Coronary artery (tissue), 2 donors: ENCODE measurements around the gene CS.

Experiments
- DNase-seq: peaks from one replicate; pipeline ENCODE4 v3.0.0-alpha.2; 2017; ENCODE audit warnings: low spot score
- H3K27ac ChIP-seq, 2 donors: fragments of 200-600 bp; sonication (generic); one replicate each; pipeline ENCODE4 v1.5.1; 2016 to 2019
- H3K4me3 ChIP-seq: fragments of 200-600 bp; sonication (generic); 2 replicates; pipeline ENCODE4 v1.5.1; 2016; ENCODE audit warnings: mild to moderate bottlenecking, moderate library complexity
- CTCF ChIP-seq: fragments of 200-600 bp; sonication (generic); IDR thresholded peaks from one replicate; pipeline ENCODE4 v1.5.1; 2019; ENCODE audit warnings: antibody characterized with exemption

CS gene

GRCh38 chr12:56260921-56261320, 39.2 kb downstream of the CS start:
- DNase-seq: no peak
- Histone ChIP-seq H3K4me3 (no peak overlapping the region), H3K27ac (no peak overlapping the region)
- no peak for TF ChIP-seq CTCF

GRCh38 chr12:56260380-56260779, 39.8 kb downstream of the CS start:
- TF ChIP-seq CTCF: no peak

GRCh38 chr12:56258820-56259183, 41.3 kb downstream of the CS start:
- H3K27ac ChIP-seq: peak overlapping the region; percentile 74 to 93
- no peak for DNase-seq
- H3K4me3 ChIP-seq: peak overlapping the region; percentile 97
- no peak for TF ChIP-seq CTCF

More at GRCh38 chr12:56260380-56260779, 39.8 kb downstream of the CS start:
- H3K4me3 ChIP-seq: no peak overlapping the region
- no peak for DNase-seq
- H3K27ac ChIP-seq: no peak overlapping the region

GRCh38 chr12:56258068-56258819, 41.9 kb downstream of the CS start, which contains the start of gene ANKRD52:
TSS of gene ANKRD52 (minus strand) at chr12:56258384. CDS start at chr12:56258269, 115 bp downstream.
- H3K27ac ChIP-seq: peak within 1 kb of the TSS; percentile 74 to 93
- peak; percentile 71 for TF ChIP-seq CTCF
- DNase-seq: peak; percentile 86
- peak within 1 kb of the TSS; percentile 97 for H3K4me3 ChIP-seq

GRCh38 chr12:56257491-56258067, 42.6 kb downstream of the CS start:
- DNase-seq: no peak
- peak overlapping the region; percentile 97 for H3K4me3 ChIP-seq
- no peak for TF ChIP-seq CTCF
- H3K27ac ChIP-seq: peak overlapping the region; percentile 74 to 93

- Histone ChIP-seq H3K27ac (peak overlapping the region in 1 of 2 donors; percentile 93), H3K4me3 (peak overlapping the region; percentile 97)
- no peak for TF ChIP-seq CTCF
- no peak for DNase-seq
These were observed 43.1 kb downstream of the CS start for GRCh38 chr12:56257071-56257470.
